HG03469 (cell line): ENCODE measurements around the gene PLXNA1.

ENCODE experiments used
- ATAC-seq: cut with Tn5 transposase; IDR thresholded peaks from one replicate; pipeline ENCODE4 v1.9.1; 2021; ENCODE audit warnings: mild to moderate bottlenecking, moderate library complexity, moderate number of reproducible peaks; ENCODE audit not compliant: unreplicated experiment

Gene PLXNA1

DNA sequence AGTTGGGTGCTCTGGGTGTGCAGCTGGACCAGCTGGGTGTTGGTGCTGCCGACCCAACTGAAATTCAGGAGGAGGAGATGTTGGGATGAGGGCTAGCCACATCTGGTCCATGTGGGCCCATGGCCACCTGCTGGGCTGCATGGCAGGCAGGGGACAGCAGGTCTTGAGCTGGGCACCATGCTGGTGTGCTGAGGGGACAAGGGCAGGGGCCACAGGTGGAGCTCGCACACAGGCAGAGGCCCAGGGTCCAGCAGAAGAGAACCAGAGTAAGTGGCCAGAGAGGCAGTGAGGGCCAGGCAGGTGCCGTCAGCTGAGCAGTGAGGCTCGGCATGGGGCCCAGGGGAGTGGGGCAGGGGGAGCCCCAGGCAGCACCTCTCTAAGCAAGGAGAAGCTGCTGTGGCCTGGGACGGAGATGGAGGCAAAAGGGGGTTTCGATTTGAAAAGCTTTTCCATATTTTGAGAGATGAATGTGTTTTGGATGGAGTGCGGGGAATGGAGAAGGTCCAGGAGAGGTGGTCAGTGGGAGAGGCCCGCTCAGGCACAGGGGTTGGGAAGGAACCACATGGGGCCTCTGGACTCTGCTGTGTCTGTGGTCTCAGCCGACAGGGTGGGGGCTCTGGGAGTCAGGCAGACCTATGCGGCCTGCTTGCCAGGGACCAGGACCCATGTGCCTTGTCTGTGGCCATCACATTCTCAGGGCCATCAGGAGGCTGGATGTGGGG, 30.5 kb upstream of the PLXNA1 start:
- ATAC-seq, result no peak

DNA sequence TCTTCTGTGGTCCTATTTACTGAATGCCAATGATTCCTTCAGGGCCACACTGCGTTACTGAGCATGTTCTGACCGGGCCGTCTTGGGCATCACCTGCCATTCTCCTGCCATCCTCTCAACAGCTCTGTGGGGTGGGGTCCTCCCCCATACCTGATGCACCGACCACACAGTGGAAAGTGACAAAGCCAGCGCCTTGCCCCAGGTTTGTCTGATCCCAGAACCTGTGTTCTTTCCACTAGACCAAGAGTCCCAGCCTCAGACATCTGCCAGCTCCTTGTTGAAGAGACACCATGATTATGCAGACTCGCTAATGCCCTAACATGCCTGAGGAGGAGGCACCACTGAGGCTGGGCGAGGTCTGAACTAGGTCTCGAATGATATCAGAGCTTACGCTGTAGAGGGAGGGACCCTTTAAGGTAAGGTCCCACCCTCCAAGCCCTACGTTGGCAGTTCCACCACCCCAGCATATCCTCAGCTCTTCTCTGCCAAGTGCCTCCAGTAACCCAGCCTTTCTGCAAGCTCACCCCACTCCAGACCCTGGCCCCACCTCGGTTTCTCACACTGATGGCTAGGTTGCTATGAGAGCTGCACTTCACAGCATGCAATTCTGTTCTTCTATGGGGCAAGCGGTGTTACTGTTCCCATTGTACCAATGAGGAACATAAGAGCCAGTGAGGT, 29.8 kb upstream of the PLXNA1 start:
- no peak for ATAC-seq

DNA sequence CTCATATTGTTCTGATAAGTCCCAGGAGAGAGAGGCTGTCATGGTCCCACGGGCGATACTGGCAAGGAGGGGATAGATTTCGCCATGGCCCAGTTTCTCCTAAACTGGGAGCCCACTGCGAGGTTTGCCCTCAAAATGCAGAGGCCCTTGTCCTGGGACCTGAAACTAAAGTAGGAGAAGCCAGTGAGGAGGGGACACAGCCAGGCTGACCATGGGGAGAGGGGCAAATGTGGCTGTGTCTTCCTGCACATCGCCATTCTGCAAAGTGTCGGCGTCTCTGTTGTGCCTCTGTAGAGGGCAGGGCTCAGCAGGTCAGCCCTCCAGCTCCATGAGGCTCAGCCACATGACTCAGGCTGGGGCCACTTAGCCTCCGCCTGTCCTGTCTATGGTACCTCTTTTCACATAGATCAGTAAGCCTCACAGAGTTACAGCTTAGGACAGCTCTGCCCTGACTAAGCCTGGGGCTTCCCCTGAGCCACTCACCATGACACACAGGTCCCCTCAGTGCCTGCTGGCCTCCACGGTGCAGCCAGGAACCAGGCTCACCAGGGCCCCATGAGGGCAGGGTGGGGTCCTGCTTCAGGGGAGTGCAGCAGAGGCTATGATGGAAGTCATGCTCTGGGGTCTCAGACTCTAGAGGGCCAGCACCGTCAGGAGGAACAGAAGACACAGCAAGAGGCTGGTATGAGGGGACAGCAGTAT, 28.6 kb upstream of the PLXNA1 start:
- ATAC-seq, result peak; percentile 49

DNA sequence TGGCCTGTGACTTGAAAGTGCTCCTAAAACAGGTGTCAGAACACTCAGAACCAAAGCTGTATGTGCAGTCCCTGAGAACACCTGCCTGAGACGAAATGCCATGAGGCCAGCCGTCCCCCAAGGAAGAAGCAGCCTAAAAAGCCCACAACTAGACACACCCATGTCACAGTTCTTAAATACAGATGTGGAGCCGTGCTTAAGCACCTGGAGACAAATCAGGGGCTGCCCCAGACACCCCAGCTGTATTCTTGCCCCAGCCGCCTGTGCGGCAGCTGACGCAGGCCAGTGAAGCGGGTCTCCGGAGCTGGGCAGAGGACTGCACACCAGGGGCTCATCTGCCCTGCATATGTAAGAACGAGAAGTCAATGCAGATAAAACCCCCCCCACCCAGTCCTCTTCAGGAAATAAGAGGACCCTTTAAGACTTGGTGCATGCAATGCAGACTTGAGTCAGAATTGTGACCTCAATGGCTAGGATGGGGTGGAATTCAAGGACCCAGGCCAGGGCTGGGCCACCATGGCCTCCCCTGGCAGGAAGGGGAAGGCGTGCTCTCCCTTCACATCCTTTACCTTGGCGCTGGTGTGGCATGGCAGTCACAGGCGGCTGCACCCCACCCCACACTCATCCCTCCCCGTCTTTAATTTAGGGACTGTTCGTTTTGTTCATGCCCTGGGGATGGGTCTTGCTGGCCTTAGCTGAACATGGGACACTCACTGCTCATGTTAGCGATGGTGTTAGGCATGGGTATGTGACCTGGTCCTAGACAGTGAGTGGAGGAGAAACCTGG, 27.7 kb upstream of the PLXNA1 start:
- ATAC-seq, result peak; percentile 51

DNA sequence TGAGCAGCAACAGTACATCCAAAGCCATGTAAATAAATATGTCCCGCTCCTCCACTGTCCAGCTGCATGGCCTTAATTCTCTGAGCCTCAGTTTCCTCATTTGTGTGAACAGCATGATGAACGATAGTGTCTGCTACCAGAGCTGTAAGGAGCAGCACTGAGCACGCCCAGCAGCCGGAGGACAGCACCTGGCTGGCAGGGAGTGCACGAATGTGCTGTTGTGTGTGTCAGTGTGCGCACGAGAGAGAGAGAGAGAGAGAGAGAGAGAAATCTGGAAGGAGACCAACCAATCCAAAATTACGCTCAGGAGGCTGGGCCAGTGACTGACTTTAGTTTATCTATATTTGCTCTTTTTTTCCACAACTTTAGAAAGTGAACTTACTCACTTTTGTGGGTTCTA, 26.6 kb upstream of the PLXNA1 start:
- no peak for ATAC-seq

DNA sequence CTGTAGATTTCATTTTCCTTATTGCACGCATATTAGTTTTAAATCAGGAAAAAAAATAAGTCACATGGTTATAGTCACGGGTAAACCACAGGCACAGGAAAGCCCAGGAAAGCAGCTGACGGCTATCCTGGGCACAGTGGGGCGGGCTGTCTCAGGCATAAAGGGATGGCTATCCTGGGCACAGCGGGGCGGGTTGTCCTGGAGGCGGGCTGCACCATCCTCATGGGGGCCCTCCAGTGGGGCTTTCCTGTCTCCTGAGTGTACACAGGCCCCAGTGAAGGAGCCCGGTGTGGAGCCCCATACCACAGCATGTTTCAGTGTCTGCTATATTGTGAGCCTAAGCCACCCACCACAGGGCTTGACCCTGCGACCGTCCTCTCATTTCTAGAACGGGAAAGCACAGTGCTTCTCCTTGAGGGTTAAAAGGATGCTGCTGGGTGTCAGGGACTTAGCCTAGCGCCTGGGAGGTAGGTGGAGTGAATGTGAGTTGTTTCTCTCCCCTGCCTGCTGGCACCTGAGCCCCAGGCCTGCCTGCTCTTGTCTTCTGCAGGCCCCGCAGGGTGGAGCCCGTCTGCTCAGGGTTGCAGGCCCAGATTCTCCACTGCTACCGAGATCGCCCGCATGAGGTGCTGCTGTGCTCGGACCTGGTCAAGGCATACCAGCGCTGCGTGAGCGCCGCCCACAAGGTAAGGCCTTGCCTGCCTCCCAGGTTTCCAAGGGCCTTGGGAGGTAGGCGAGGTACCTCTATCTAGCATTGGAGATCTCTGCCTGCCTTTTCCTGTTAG, 25.9 kb upstream of the PLXNA1 start:
- ATAC-seq, result no peak

DNA sequence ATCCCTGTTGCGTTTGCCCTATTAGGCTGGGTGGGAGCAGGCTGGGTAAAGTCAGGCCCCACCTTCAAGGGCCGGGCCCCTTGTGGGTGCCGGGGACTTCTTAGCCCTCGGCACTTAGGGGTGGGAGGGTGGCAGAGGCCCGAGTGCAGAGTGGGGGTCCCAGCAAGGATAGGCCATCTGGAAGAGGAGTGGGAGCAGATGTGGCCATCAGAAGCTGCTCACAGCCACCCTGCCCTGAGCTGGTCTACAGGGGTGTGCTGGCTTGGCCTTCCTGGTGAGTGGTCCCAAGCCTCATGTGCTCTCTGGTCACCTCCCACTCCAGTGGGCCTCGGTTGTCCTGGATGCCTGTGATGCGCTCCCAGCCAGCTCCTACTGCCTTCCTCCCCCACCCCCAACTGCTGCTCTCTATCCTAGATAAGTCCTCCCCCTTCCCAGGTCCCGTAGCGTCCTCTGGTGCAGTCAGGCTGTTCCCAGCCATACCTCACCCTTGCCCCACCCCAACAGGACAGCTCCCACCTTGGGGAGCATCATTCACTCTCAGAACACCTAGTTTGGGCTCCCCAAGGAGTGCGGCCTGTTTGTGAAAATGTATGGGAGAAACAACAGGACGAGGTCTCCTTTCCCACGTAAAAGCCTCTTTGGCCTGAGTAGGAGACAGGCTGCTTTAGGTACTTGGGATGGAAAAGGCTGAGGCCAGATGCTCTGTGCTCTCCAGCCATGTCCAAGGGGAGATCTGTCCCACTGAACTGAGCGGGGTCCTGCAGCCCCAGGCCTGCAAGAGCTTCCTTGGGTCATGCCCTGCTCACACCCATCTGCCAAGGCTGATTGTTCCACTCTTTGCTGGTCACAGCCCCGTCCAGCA, 24.9 kb upstream of the PLXNA1 start:
- no peak for ATAC-seq

DNA sequence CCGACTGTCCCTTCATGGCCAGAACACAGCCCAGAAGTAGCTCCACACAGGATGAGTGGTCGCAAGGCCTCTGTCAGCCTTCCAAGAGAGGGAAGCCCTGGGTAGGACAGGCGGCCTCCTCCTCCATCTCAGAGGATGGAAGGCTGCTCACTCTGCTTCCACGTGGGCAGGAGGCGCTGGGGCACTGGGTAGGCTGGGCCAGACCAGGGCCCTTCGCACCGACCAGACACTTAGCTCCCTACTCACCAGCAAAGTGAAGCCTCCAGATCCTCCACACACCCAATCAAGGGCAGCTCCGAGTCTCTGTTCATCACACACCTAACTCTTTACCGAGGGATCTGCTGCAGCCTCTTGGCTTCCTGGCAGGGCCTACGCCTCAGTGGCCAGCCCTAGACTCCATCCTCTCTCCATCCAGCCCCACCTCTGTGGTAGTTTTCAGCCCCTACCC, 24.3 kb upstream of the PLXNA1 start:
- no peak for ATAC-seq

DNA sequence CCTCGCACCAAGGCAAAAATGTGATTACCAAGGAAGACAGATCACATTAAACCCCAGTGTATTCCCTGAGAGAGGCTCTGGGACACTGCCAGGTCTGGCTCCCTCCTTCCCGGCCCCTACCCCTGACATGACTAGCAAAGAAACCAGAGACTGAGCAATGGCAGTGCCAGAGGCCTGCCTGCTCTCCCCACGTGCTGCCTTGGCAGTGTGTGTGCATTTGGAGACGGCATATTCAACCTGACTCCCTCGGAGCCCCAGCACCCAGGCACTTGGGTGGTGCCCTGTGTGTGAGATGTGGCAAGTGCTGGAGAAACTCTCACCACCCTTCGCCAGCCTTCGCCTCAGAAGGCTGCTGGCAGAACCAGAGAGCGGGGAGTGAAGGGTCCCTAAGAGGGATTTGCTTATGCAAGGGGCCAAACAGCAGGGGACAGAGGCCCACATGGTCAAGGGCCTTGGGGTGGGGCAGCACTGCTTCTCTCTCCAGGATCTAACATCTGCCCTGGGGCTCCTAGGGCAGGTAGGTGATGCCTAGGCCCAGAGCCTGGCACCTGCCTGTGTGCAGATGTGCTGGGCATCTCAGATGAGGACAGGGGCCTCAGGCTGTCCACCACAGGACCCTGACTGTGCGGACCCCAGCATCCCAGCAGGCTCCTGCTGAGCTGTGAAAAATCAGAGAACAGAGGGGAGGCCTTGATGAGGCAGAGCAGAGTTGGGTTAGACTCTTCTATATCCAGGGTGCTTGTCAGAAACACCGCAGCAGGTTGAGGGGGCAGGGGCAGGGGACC, 23.6 kb upstream of the PLXNA1 start:
- ATAC-seq, result no peak

DNA sequence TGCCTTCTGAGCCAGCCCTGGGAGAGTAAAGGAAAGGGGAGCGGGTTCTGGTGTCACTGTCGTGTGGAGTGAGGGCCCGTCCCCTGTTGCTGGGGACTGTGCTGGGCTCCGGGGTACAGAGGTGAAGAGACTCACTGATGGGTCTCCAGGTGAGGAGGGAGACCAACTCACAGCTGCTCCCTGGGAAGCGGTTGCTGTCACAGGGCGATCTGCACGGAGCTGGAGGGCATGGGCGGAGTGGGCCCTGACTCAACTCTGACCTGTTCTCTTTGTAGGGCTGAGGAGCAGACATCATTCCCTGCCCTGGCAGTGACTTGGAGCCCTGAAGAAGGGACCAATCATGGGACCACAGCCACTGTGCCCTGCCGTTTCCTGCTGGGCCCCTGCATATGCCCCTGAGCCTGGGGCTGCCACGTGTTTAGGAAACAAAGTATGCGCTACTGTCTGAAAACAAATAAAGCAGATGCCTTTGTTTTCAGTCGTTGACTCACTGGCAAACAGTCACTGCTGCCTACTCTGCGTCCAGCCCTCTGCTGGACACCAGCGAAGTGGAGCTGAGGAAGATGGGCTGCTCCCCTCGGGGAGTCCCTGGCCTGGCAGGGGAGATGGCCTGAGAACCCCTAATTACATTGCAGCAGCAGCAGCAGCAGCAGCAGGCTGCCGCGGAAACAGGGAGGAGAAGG, 22.9 kb upstream of the PLXNA1 start:
- no peak for ATAC-seq

DNA sequence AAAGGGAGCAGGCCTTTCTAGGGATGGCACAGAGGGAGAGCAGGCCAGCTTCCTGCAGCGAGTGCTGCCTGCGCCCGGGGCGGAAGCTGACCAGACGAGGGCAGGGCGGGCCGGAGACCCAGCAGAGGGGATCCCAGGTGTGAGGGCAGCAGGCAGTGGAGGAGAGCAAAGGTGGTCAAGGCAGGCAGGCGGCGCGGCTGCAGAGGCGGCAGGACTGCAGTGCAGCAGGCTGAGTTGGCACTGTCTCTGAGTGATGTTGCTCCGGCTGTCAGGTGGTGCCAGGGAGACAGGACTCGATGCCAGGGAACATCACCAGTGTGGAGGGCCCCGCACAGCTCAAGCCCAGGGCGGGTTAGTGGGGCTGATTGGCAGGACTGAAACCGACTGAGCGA, 22.3 kb upstream of the PLXNA1 start:
- no peak for ATAC-seq

DNA sequence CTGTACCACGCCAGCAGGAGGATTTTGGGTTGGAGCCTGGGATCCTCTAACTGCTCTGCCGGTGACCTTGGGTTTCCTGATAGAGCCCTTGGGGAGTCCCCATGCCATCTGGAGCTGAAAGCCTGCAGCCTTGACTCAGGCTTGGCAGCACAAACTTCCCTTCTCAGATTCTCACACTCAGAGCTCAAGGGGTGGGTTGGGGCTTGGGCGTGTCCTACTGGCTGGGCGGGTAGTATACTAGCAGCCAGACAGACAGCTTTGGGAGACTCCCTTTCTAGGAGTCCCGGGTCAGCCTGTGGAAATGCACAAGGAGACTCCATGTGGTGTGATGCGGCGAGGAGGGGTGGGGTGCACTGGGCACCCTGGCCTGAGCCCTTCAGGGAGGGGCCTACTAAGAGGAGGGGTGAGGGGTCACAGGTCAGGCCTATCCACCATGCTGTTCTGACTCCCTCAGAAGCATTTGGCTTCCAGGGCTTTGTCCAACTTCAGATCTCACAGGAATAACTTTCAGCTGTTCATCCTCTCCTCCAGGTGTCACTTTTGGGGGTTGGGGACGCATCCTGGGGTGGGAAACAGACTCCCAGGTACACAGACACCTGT, 21.6 kb upstream of the PLXNA1 start:
- no peak for ATAC-seq

DNA sequence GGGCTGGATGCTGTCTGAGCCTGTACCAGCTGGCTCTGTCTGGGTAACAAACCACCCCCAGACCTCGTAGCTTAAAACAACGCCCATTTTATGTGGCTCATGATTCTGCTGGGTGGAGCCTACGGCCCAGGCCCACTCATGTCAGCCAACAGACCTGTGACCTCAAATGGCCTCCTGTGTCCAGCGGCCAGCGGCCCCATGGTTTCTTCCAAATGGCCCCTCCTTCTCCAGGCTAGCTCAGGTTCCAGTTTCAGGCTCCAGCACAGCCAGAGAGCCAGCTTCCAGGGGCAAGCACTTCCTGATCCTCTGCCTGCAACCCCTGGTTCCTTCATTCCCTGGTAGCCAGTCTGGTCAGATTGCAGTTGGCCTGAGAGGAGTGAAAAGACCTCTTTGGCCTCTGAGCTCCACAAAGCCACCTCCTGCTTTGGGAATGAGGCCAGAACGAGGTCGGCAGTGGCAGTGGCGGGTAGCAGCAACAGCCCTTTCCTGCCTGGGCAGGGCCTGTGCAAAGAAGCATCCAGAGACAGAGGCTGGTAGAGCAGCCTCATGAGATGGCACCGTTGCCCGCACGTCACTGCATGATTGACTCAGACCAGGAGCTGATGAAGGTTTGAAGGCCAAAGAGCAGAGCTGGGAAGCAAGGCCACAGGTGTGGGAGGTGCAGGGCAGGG, 21.0 kb upstream of the PLXNA1 start:
- no peak for ATAC-seq

DNA sequence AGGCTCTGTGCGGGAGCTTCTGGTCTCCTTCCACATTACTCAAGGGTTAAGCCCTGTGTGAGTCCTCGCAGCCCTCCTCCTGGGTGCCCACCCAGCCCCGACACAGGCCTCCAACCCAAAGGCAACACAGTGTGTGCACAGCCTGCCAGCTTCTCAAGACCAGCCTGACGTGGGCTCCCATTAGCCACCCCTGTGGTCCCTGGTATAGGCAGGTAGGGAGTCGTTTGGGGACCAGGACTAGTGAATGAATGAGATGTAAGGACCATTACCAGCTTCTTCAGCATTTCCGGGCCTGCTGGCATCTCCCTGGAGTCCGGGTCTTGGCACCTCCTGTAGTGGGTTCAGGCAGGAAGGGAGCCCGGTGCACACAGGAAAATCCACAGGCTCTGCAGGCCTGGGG, 20.2 kb upstream of the PLXNA1 start:
- no peak for ATAC-seq

DNA sequence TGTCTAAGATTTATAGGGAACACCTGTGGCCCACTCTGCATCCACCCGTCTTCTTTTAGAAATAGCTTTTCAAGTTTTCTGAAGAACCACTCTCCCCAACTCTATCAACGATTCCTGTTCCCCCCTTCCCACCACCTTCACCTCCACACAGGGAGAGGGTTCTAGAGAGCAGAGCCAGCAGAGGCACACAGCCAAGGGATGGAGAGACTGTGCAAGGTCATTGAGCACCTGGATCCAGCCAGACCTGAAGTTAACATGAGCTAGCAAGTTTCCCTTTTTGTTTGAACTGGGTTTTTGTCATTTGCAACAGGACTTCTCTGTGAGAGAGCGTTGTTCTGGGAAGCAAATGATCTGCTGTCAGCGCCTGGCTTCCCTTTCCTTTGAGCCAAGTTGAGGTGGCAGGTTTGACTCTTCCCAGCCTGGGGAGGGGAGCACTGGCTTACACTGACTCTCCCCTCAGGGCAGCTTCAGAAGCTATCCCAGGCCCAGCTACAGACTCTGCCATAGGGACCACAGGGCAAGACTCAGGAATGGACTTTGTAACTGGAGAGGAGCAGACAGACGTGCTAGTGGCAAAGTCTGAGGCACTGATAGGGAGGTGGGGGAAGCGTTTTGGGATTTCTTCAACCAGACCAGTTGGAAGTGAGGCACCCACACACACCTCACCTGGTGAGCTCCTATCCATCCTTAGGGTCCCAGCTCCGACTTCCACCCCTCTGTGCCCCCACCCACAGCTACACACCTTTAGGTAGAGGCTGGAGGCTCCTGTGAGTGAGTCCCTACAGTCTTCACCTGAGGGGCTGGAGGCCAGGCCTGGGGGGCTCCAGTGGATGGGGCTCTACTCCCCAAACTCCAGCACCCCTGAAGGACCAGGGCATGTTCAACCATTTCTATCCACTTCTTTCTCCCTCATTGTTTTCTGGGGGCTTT, 19.4 kb upstream of the PLXNA1 start:
- ATAC-seq, result no peak

DNA sequence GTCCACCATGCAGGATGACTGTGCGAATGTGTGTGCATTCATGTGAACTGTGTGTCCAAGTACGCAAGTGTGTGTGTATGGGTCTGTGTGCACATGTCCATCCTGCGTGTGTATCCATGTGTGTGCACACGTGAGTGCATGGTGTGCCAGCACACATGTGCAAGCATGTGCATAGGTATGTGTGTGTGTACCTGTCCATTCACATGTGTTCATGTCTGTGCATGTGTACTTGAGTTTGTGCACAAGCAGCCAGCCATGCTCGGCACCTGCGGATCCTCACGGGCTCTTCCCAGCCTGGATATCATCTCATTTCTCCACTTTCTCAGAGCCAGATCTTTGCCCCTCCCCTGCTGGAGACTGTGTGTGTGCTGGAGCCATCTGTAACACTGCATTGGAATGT, 18.7 kb upstream of the PLXNA1 start:
- no peak for ATAC-seq
